ENCODE data around the gene ECHDC1.
"Not testable (repeated sequence)": the region's sequence is repeated elsewhere in the genome, so short reads cannot be mapped to it uniquely, and the experiment has no call there.

The ECHDC1 gene

GRCh38 chr6:127341471-127342202 is 1.8 kb downstream of the ECHDC1 start:
- H3K4me3 ChIP-seq (ENCODE audit: low read depth, low read length) = peak overlapping the region; percentile 87
- no peak for TF ChIP-seq CTCF (IDR thresholded peaks at IDR 0.05; ENCODE audit: low read depth, low read length)

- H3K4me3 ChIP-seq (ENCODE audit: low read depth, low read length) = no peak overlapping the region
- TF ChIP-seq CTCF (IDR thresholded peaks at IDR 0.05; ENCODE audit: low read depth, low read length) = no peak
Observed at GRCh38 chr6:127340171-127340570, 3.2 kb downstream of the ECHDC1 start.

- no peak for TF ChIP-seq CTCF (IDR thresholded peaks at IDR 0.05; ENCODE audit: low read depth, low read length)
- no peak overlapping the region for H3K4me3 ChIP-seq (ENCODE audit: low read depth, low read length)
Observed at GRCh38 chr6:127338936-127339335, 4.5 kb downstream of the ECHDC1 start.

- no peak for TF ChIP-seq CTCF (IDR thresholded peaks at IDR 0.05; ENCODE audit: low read depth, low read length)
- no peak overlapping the region for H3K4me3 ChIP-seq (ENCODE audit: low read depth, low read length)
Observed at GRCh38 chr6:127332383-127332961, 10.9 kb downstream of the ECHDC1 start.

GRCh38 chr6:127331256-127331655 is 12.2 kb downstream of the ECHDC1 start:
- not testable (repeated sequence) for H3K4me3 ChIP-seq (ENCODE audit: low read depth, low read length)

- H3K4me3 ChIP-seq (ENCODE audit: low read depth, low read length) = no peak overlapping the region
- TF ChIP-seq CTCF (IDR thresholded peaks at IDR 0.05; ENCODE audit: low read depth, low read length) = no peak
Observed at GRCh38 chr6:127328043-127328609, 15.3 kb downstream of the ECHDC1 start.

GRCh38 chr6:127319686-127320085 is 23.7 kb downstream of the ECHDC1 start:
- TF ChIP-seq CTCF (IDR thresholded peaks at IDR 0.05; ENCODE audit: low read depth, low read length) = no peak
- no peak overlapping the region for H3K4me3 ChIP-seq (ENCODE audit: low read depth, low read length)

All from WI38 (cell line).